Measurements from ENCODE around the gene NOVA1. TPM values are rescaled to one million over a fixed set of nuclear protein-coding genes. Genes with fewer than 3 reads are reported as not detected.

NOVA1 gene
- total RNA-seq, 1 donor from 2014 or later: 119 TPM

DNA sequence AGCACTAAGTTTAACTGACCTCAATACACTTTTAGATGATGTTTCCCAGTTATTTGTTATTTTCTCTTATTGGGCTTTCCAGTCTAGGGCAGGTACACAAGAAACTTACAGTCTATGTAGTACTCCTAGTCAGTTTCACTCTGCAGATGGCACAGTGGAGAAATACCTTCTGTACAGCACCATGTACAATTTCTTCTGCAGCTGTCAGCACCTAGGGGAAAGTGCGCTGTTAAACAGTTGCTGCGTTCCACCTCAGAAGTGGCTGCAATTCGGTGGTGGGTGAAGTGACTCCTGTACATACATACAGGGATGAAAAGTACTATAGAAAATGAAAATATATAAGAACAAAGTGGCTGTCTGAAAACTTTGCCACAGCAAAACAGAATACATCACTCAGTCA lies 48.3 kb downstream of the NOVA1 start:
- Mint-ChIP-seq H3K4me3 (ENCODE audit: unreplicated experiment) (peak overlapping the region; percentile 5), H3K36me3 (ENCODE audit: unreplicated experiment) (no peaks in the 10 kb centered on the region), H3K27me3 (ENCODE audit: unreplicated experiment) (no peaks in the 10 kb centered on the region), H3K4me1 (ENCODE audit: low read depth, unreplicated experiment) (peaks cover 10% of the 10 kb centered on the region), H3K27ac (ENCODE audit: unreplicated experiment) (peak overlapping the region; percentile 33), H3K9me3 (ENCODE audit: unreplicated experiment) (no peaks in the 10 kb centered on the region)
- TF ChIP-seq, protein P1, sequence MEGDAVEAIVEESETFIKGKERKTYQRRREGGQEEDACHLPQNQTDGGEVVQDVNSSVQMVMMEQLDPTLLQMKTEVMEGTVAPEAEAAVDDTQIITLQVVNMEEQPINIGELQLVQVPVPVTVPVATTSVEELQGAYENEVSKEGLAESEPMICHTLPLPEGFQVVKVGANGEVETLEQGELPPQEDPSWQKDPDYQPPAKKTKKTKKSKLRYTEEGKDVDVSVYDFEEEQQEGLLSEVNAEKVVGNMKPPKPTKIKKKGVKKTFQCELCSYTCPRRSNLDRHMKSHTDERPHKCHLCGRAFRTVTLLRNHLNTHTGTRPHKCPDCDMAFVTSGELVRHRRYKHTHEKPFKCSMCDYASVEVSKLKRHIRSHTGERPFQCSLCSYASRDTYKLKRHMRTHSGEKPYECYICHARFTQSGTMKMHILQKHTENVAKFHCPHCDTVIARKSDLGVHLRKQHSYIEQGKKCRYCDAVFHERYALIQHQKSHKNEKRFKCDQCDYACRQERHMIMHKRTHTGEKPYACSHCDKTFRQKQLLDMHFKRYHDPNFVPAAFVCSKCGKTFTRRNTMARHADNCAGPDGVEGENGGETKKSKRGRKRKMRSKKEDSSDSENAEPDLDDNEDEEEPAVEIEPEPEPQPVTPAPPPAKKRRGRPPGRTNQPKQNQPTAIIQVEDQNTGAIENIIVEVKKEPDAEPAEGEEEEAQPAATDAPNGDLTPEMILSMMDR (IDR thresholded peaks at IDR 0.05; ENCODE audit: partially characterized antibody, unreplicated experiment): no peak
- DNase-seq: no peak

DNA sequence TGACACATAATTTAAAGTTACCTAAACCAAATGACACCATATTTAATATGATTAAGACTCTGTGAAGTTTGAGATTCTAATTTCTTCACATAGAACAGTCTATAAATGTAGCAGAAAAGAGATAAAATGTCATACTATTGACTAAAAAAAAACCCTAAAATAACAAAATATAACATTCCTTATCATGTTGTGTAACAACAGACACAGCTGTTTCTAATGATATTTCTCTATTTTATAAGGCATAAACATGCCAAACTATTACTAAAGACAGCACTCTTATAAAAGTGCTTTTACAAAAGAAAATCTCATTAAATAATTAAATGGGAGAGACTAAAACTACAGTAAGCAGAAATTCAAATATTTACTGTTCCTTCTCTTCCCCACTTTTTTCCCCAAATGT lies 49.4 kb downstream of the NOVA1 start:
- DNase-seq: no peak
- TF ChIP-seq, protein P1 (IDR thresholded peaks at IDR 0.05; ENCODE audit: partially characterized antibody, unreplicated experiment): no peak
- no peaks in the 10 kb centered on the region for H3K36me3 Mint-ChIP-seq (ENCODE audit: unreplicated experiment)
- H3K4me1 Mint-ChIP-seq (ENCODE audit: low read depth, unreplicated experiment): peaks cover 12% of the 10 kb centered on the region
- no peak overlapping the region for H3K4me3 Mint-ChIP-seq (ENCODE audit: unreplicated experiment)
- H3K27me3 Mint-ChIP-seq (ENCODE audit: unreplicated experiment): no peaks in the 10 kb centered on the region
- no peak overlapping the region for H3K27ac Mint-ChIP-seq (ENCODE audit: unreplicated experiment)
- H3K9me3 Mint-ChIP-seq (ENCODE audit: unreplicated experiment): no peaks in the 10 kb centered on the region

GRCh38 chr14:26538176-26538575 lies 59.7 kb downstream of the NOVA1 start:
- H3K9me3 Mint-ChIP-seq (ENCODE audit: unreplicated experiment): peaks cover 2% of the 10 kb centered on the region

GRCh38 chr14:26531894-26532293 lies 65.9 kb downstream of the NOVA1 start:
- Mint-ChIP-seq H3K4me3 (ENCODE audit: unreplicated experiment) (no peak overlapping the region), H3K36me3 (ENCODE audit: unreplicated experiment) (no peaks in the 10 kb centered on the region), H3K9me3 (ENCODE audit: unreplicated experiment) (no peaks in the 10 kb centered on the region), H3K27me3 (ENCODE audit: unreplicated experiment) (no peaks in the 10 kb centered on the region), H3K4me1 (ENCODE audit: low read depth, unreplicated experiment) (peaks cover 1% of the 10 kb centered on the region), H3K27ac (ENCODE audit: unreplicated experiment) (no peak overlapping the region)
- TF ChIP-seq, protein P1 (IDR thresholded peaks at IDR 0.05; ENCODE audit: partially characterized antibody, unreplicated experiment): no peak
- DNase-seq: no peak

More at GRCh38 chr14:26538176-26538575, 59.7 kb downstream of the NOVA1 start:
- H3K36me3 Mint-ChIP-seq (ENCODE audit: unreplicated experiment): no peaks in the 10 kb centered on the region
- H3K4me3 Mint-ChIP-seq (ENCODE audit: unreplicated experiment): no peak overlapping the region
- TF ChIP-seq, protein P1 (IDR thresholded peaks at IDR 0.05; ENCODE audit: partially characterized antibody, unreplicated experiment): no peak
- DNase-seq: no peak
- H3K27me3 Mint-ChIP-seq (ENCODE audit: unreplicated experiment): no peaks in the 10 kb centered on the region
- H3K4me1 Mint-ChIP-seq (ENCODE audit: low read depth, unreplicated experiment): peaks cover 1% of the 10 kb centered on the region
- peak overlapping the region; percentile 11 for H3K27ac Mint-ChIP-seq (ENCODE audit: unreplicated experiment)

DNA sequence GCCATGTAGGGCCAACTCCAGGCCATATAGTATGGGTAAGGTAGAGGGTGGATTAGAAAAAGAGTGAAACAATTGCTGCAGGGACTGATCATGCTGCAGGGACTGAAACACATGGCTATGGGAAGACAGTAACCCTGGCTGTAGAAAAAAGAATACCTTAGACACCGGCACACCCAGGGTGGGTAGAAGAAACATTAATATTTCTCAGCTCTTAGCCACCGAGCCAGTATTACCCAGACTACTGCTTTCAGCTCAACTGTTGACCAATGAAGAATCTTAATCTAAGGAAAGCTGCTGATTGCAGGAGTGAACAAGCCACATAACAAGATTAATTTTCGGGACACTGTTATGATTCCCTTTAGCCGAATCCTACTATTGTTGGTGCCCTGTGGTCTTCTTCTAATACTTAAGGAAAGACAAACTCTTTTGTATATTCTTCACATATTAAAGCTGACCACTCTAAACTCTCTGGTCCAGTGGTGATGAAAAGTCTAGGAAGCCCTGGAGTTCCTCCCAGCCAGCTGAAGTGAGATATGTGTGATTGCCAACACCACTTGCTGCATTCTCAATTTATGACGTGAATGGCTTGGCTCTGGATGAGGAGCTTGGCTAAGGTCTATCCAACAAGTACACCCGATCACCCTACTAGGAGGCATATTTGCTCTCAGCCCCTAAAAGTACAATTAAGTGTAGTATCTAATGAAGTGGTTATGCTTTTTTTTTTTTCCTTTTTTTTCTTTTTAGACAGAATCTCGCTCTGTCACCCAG lies 69.2 kb downstream of the NOVA1 start:
- Mint-ChIP-seq H3K36me3 (ENCODE audit: unreplicated experiment) (no peaks in the 10 kb centered on the region), H3K4me3 (ENCODE audit: unreplicated experiment) (no peak overlapping the region), H3K9me3 (ENCODE audit: unreplicated experiment) (no peaks in the 10 kb centered on the region), H3K4me1 (ENCODE audit: low read depth, unreplicated experiment) (peaks cover 1% of the 10 kb centered on the region), H3K27me3 (ENCODE audit: unreplicated experiment) (no peaks in the 10 kb centered on the region), H3K27ac (ENCODE audit: unreplicated experiment) (no peak overlapping the region)
- DNase-seq: no peak
- TF ChIP-seq, protein P1 (IDR thresholded peaks at IDR 0.05; ENCODE audit: partially characterized antibody, unreplicated experiment): no peak
